Lung (tissue), 12 donors: ENCODE data around the gene MATN1. TPM values are rescaled to one million over a fixed set of nuclear protein-coding genes. Genes with fewer than 3 reads are reported as not detected.

Source experiments
- ATAC-seq: fragments of 200-7000 bp; cut with Tn5 transposase; one replicate; pipeline ENCODE4 v1.9.1; 2020; ENCODE audit warnings: moderate number of reproducible peaks; ENCODE audit not compliant: insufficient read depth, low FRiP score
- DNase-seq, 3 donors: peaks; one replicate each; pipeline ENCODE4 v3.0.0-alpha.2; 2013 to 2017
- H3K27ac ChIP-seq, 2 donors: one replicate each; pipeline ENCODE4 v1.5.1; 2013; ENCODE audit warnings: mild to moderate bottlenecking in 2 of 2, moderate library complexity in 2 of 2, control low read depth in 1 of 2, inconsistent platforms in 1 of 2, low read depth in 1 of 2, low read length in 1 of 2
- H3K27me3 ChIP-seq, 3 donors: one replicate each; pipeline ENCODE4 v1.5.1; 2013; ENCODE audit warnings: low read length in 2 of 3; ENCODE audit not compliant: control insufficient read depth in 3 of 3, insufficient read depth in 3 of 3
- H3K36me3 ChIP-seq, 4 donors: one replicate each; pipeline ENCODE4 v1.5.1; 2013; ENCODE audit warnings: low read length in 4 of 4, mild to moderate bottlenecking in 1 of 4, moderate library complexity in 1 of 4; ENCODE audit not compliant: control insufficient read depth in 4 of 4, insufficient read depth in 4 of 4
- H3K4me1 ChIP-seq, 5 donors: one replicate each; pipeline ENCODE4 v1.5.1; 2013; ENCODE audit warnings: low read length in 5 of 5, mild to moderate bottlenecking in 2 of 5, moderate library complexity in 1 of 5; ENCODE audit not compliant: control insufficient read depth in 5 of 5, insufficient read depth in 5 of 5
- H3K4me3 ChIP-seq: one replicate; pipeline ENCODE4 v1.5.1; 2013; ENCODE audit warnings: mild to moderate bottlenecking, control low read depth, moderate library complexity
- H3K9ac ChIP-seq, 2 donors: one replicate each; pipeline ENCODE4 v1.5.1; 2013; ENCODE audit warnings: low read length in 2 of 2, control low read depth in 1 of 2; ENCODE audit not compliant: insufficient read depth in 1 of 2
- H3K9me3 ChIP-seq, 4 donors: one replicate each; pipeline ENCODE4 v1.5.1; 2013; ENCODE audit warnings: low read length in 3 of 4, mild to moderate bottlenecking in 1 of 4, moderate library complexity in 1 of 4; ENCODE audit not compliant: control insufficient read depth in 4 of 4, insufficient read depth in 3 of 4
- CTCF ChIP-seq: IDR thresholded peaks from 2 replicates; pipeline ENCODE4 v1.5.1; 2012; ENCODE audit warnings: mild to moderate bottlenecking; ENCODE audit errors: control extremely low read depth, extremely low read depth
- WGBS, 2 donors: extraction: QIAGEN DNeasy Blood & Tissue Kit; methylation state at CpG; one replicate each; pipeline ENCODE4 v1.1.7; 2013; 5-methylcytosine and 5-hydroxymethylcytosine counted together
- polyA plus RNA-seq, 2 donors: library from polyadenylated mRNA; stranded (reverse); fragments of 200-250 nt; gene quantifications; one replicate each; pipeline ENCODE4 v1.2.1, GENCODE V29; 2013
- total RNA-seq, 2 donors: library from RNA; depleted of rRNA in 1 of 2; stranded (reverse); fragments of >200 nt in 1 of 2; gene quantifications; one replicate each; pipeline ENCODE4 v1.2.1, GENCODE V29; 2014 to 2021
- donor health status: control.
- donor health status: control.
- donor health status: Bipolar disorder and iron deficiency.
- donor health status: healthy.
- donor health status: DM: yes; HTN: yes; CAD: no.

The MATN1 gene
- total and polyA plus RNA-seq, 4 donors: 0.15 to 0.57 (median 0.17) TPM

- Histone ChIP-seq H3K36me3 (peaks cover 0 to 32% (median 0%) of the 10 kb centered on the region in 4 donors), H3K9ac (no peak overlapping the region), H3K27me3 (no peaks in the 10 kb centered on the region), H3K4me1 (peaks cover 0 to 3% (median 0%) of the 10 kb centered on the region in 5 donors), H3K4me3 (no peak overlapping the region), H3K9me3 (peaks cover 0 to 3% (median 0%) of the 10 kb centered on the region in 4 donors), H3K27ac (no peak overlapping the region)
- ATAC-seq (no peak), DNase-seq (no peak)
- WGBS, 2 donors: 73 to 83% methylated on average over 6 of the region's 6 CpGs
- no peak for TF ChIP-seq CTCF
Measured at GRCh38 chr1:30735124-30735523, 11.7 kb upstream of the MATN1 start.

- Histone ChIP-seq H3K27me3 (no peaks in the 10 kb centered on the region), H3K9me3 (peaks cover 0 to 3% (median 0%) of the 10 kb centered on the region in 4 donors), H3K9ac (no peak overlapping the region), H3K27ac (no peak overlapping the region), H3K4me1 (peaks cover 0 to 3% (median 0%) of the 10 kb centered on the region in 5 donors), H3K4me3 (no peak overlapping the region), H3K36me3 (peaks cover 0 to 32% (median 0%) of the 10 kb centered on the region in 4 donors)
- 93% methylated on average over 4 of the region's 4 CpGs for WGBS, 2 donors
- no peak for ATAC-seq
- DNase-seq: no peak
- TF ChIP-seq CTCF: no peak
Measured at GRCh38 chr1:30734580-30734979, 11.2 kb upstream of the MATN1 start.

GRCh38 chr1:30734106-30734505 is 10.7 kb upstream of the MATN1 start:
- Histone ChIP-seq H3K4me1 (peaks cover 0 to 3% (median 0%) of the 10 kb centered on the region in 5 donors), H3K27ac (no peak overlapping the region), H3K27me3 (no peaks in the 10 kb centered on the region), H3K4me3 (no peak overlapping the region), H3K9me3 (peaks cover 0 to 3% (median 0%) of the 10 kb centered on the region in 4 donors), H3K9ac (no peak overlapping the region), H3K36me3 (peaks cover 0 to 28% (median 0%) of the 10 kb centered on the region in 4 donors)
- TF ChIP-seq CTCF: no peak
- DNase-seq (no peak), ATAC-seq (no peak)
- 94 to 95% methylated on average over 4 of the region's 4 CpGs for WGBS, 2 donors

- peaks cover 0 to 3% (median 0%) of the 10 kb centered on the region in 5 donors for H3K4me1 ChIP-seq
- no peak overlapping the region for H3K27ac ChIP-seq
- no peak overlapping the region for H3K9ac ChIP-seq
- no peak for ATAC-seq
- no peak for DNase-seq
- no peak overlapping the region for H3K4me3 ChIP-seq
- H3K9me3 ChIP-seq: peaks cover 0 to 2% (median 0%) of the 10 kb centered on the region in 4 donors
- H3K27me3 ChIP-seq: no peaks in the 10 kb centered on the region
- no peak for TF ChIP-seq CTCF
- 87 to 90% methylated on average over 8 of the region's 8 CpGs for WGBS, 2 donors
- peaks cover 0 to 24% (median 0%) of the 10 kb centered on the region in 4 donors for H3K36me3 ChIP-seq
Measured at GRCh38 chr1:30733493-30733892, 10.1 kb upstream of the MATN1 start.
